ENCODE data around the gene CD69. TPM values are rescaled to one million over a fixed set of nuclear protein-coding genes. Genes with fewer than 3 reads are reported as not detected.

CD69 gene
- polyA plus RNA-seq, 4 donors, result 1.2 to 3.0 (median 2.0) TPM

DNA sequence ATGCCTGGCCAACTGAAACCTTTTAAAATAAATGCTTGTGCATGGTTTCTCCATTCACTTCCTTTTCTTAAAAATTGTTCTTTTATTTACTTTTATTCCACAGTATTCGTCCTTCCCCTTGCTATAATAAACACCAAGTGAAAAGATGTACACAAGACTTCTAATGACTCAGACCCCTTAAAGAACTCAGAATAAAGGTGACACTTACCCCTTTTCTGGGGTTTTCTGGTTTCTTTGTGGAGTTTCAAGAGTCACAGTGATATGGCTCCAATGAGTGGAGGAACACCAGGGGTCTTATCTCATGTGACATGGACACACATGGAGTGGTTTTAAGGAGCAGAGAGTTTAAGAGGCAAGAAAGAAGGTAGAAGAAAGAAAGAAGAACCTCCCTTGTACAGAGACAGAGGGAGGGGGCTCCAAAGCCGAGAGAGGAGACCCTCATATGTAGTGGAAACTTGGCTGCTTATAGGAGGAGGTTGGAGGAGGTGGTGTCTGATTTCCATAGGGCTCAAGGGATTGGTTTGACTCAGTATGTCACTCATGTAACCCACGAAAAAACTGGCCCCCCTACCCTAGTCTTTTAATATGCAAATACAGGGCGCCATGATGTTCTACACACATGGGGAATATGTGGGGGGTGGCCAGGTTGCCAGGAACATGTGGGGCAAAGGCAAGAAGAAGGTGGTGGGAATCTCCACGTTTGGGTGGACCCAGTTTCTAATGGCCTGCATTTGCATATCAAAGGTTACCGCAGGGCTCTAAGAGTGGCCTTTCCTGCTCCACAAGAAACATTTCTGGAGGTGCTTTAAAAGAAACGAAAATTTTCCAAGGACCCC, 22.1 kb upstream of the CD69 start:
- no peak for DNase-seq (ENCODE audit: low read depth in 4 of 4, low spot score in 3 of 4)

DNA sequence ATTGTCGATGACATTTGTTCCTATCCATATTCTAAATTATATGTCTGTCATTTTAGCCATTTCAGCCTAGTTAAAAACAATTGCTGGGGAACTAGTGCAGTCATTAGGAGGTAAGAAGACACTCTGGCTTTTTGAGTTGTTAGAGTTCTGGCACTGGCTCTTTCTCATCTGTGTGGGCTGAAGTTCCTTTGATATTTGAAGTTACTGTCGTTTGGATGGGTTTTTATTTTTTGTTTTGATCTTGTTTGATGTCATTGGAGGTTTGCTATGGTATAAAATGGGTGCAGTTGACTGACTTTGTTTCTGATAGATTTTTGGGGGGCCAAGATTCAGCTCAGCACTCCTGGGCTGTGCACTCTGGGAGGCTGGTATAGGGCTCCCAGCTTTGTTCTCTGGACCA, 20.7 kb upstream of the CD69 start:
- no peak for DNase-seq (ENCODE audit: low read depth in 4 of 4, low spot score in 3 of 4)

DNA sequence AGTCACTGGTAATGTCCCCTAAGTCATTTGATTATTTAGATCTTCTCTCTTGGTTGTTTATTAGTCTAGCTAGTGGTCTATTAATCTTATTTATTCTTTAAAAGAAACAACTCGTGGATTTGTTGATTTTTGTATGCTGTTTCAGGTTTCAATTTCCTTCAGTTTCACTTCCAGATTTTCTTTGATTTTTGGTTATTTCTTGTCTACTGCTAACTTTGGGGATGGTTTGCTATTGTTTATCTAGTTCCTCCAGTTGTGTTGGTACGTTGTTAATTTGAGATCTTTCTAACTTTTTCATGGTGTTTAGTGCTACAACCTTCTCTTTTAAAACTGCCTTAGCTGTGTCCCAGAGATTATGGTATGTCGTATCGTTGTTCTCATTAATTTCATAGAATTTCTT, 18.5 kb upstream of the CD69 start:
- no peak for DNase-seq (ENCODE audit: low read depth in 4 of 4, low spot score in 3 of 4)

DNA sequence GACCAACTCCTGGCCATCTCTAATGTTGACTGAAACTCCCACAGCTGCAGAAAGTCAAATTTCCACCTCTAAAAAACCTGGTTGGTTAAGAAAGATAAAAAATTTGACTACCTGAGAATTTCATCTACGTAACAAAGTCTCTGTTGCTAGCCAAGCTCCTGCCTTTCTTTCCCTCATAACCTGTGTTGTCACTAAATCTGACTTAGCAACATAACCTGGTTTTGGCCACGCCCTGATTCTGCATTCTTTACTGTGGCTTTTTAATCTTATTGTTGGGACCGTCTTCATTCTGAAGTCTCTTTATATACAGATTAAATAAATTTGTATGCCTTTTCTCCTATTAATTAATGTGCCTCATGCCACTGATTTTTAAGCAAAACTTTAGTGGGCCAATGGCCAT, 16.1 kb upstream of the CD69 start:
- DNase-seq (ENCODE audit: low read depth in 4 of 4, low spot score in 3 of 4), result no peak

DNA sequence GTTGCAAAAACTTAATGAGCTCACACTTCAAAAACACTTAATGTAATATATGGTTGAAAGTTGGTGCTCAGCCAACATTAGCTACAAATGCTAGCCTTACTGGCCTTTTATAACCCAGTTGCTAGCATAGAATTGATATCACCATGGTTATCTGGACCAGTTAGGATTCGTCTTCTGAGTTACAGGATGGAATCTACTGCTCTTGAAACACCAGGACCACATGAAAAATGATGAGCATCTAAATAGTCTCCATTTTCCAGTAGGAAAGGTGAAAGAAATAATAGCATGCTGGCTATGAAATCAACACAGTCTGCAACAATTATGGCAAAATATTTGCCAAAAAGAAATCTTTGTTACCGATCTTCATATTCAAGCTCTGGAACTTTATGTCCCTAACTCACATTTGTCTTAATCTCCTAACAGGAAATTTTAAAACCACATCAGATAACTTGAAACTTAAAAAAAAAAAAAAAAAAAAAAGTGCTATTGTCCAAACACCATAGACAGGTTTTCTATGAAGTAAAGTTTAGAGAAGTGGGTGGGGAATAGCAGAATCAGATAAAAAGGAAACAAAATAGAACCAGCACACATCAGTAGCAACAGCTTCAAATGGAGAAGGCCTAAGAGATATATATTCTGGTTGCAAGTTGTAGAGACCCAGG, 12.6 kb upstream of the CD69 start:
- DNase-seq (ENCODE audit: low read depth in 4 of 4, low spot score in 3 of 4), result no peak

DNA sequence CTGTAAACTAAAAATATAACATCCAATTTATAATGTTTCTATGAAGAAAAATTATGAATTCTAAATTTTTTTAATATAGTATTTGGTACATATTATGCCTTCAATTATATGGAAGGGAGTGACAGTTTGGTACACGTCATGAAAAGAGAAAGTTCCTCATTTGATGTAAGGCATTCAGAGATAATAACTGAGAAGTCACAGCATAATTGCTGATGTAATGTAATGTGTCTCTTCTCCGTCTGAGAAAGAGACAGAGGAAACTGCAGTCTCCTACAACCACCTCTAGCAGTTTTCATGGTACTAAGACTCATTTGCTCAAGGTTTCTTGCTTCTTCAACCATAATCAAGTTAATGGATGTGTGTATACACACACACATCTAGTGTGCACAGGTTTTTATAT, 2.3 kb upstream of the CD69 start:
- DNase-seq (ENCODE audit: low read depth in 4 of 4, low spot score in 3 of 4), result no peak

DNA sequence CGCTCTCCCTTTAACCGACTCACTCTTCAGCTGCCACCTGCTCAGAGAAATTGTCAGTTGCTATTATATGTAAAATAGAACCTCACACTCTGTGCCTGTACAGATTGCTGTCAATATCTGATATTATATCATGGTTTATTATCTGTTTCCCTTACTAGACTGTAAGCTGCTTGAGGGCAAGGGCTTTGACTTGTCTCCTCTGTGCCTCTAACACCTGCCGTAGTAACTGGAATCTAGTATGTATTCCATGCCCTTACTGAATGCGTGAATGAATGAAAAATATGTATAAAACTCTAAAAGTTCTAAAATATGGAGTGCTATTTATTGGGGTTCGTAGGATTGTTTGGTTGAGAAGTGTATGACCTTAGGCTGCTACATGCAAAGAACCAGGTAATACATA, 1.7 kb upstream of the CD69 start:
- no peak for DNase-seq (ENCODE audit: low read depth in 4 of 4, low spot score in 3 of 4)

DNA sequence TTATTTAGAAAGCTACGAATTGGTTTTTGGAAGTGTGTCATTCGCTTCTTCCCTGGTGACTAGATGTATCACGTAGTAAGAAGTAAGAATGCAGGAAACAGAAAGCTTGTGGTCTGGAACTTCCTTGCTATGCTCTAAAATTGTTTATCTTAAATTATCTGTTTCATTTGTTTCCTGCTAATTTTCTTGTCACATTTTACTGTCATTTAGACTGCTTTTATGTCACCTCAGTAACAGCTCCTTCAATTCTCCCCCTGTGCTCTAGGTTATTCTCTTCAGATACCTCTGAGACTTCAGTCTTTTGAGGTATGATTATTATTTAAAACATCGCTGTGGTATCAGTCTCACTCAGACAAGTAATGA, 699 bp upstream of the CD69 start:
- no peak for DNase-seq (ENCODE audit: low read depth in 4 of 4, low spot score in 3 of 4)

DNA sequence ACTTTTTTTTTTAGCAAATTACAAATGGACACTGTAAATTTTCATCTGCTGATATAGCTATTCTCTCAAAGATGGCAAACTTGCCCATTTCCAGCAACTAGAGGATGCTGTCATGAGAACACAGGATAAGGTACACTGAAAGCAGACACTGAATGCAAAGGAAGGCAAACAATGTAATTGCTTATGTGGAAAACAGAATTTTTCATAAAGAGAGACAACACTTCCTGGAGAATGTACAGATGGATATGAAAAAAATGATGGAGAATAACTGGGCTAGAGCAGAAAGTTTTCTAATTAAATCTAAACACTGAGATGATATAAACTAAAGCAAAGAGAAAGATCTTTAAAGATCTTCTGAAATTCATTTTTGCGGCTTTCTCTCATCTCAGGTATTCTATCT, 581 bp downstream of the CD69 start:
- no peak for DNase-seq (ENCODE audit: low read depth in 4 of 4, low spot score in 3 of 4)

DNA sequence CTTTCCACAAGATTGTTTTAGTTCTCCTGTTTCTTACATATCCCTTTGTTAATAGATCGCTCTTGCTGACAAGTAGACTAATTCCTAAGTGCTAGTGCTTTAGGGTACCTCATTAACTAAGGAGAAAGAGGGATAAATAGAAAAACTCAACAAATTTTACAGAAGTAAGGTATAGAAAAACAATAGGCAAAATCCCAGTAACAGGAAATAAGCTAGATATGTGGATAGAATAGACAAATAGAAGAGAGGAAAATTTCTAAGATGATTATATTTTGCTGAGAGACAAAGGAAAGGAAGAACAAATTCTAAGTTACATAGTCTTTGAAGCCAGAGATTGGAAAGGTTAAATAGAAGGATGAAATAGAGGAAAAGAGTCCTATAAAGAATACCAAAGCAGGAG, 1.0 kb downstream of the CD69 start:
- no peak for DNase-seq (ENCODE audit: low read depth in 4 of 4, low spot score in 3 of 4)

DNA sequence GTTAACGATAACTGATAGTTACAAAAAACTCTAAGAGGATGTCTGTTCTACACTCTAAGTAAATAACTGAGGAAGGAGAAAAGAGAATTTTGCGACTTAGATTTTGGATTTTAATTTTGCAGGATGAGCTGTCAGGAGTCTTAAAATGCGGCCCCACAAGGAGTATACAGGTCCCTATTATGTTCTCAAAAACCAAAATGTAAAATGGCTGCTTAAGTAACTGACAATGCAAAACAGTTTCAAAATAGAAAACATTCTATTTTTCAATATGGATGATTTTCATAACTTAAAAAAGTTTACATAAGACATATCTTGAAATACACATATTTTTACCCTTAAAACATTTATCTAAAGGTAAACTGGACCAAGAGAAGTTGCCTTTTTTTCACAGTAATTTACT, 2.6 kb downstream of the CD69 start:
- no peak for DNase-seq (ENCODE audit: low read depth in 4 of 4, low spot score in 3 of 4)

DNA sequence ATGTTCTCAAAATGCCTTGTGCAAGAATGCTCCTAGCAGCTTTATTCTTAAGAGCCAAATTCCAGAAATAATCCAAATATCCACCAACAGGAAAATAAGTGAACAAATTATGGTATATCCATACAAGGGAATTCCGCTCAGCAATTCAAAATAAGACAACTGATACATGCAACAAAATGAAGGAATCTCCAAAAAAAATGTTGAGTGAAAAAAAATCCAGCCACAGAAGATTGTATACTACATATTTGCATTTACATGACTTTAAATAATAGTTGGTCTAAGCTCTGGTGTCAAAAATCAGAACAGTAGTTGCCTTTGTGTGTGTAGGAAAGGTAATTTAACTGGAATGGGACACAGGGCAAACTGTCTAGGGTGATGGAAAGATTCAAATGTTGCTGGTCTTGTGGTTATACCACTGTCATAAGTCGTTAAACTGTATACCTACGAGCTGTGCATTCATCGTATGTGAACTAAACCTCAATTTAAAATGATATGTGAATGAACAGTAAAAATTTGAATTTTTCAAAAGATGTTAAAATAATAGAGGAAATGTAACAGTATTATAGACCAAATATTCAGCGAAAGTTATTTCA, 3.2 kb downstream of the CD69 start:
- no peak for DNase-seq (ENCODE audit: low read depth in 4 of 4, low spot score in 3 of 4)

DNA sequence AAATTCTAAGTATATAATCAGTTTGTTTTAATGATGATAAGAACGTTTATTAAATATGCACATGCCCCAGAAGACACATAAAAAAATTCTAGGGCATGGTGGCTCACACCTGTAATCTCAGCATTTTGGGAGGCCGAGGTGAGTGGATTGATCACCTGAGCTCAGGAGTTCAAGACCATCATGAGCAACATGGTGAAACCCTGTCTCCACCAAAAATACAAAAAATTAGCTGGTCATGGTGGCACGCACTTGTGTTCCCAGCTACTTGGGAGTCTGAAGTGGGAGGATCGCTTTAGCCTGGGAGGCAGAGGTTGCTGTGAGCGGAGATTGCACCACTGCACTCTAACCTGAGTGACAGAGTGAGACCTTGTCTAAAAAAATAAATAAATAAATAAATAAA, 4.0 kb downstream of the CD69 start:
- no peak for DNase-seq (ENCODE audit: low read depth in 4 of 4, low spot score in 3 of 4)

DNA sequence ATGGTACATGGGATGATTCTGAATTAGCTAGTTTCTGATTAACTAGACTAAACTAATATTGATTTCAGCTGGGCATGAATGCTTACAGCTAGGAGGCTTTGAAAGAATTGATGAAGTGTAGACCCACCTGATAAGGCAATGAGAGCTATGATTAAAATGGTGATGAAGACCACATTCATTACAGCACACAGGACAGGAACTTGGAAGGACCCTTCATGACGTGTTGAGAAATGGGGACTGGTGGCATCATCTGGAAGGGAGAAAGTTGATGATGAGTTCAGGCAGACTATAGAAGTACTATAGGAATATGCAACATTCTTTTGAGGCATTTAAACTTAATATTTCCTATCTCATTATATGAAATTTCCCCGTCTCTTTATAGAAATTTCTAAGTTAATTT, 4.5 kb downstream of the CD69 start:
- no peak for DNase-seq (ENCODE audit: low read depth in 4 of 4, low spot score in 3 of 4)

DNA sequence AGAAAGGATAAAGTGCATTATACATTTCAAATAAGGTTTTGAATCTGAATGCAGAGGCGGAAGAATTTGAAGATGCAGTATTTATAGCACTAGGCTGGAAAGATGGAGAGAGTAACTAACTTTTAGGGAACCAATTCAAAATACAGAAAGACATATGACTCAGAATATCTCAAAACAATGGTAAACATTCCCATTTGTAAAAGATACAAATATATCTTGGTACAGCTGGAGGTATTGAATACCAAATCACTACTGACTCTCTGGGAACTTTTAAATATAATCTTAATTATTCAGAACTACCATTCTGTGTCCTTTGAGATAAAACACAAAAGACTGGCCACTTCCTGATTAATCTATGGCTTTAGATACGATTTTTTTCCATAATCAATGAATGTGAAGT, 5.1 kb downstream of the CD69 start:
- no peak for DNase-seq (ENCODE audit: low read depth in 4 of 4, low spot score in 3 of 4)

DNA sequence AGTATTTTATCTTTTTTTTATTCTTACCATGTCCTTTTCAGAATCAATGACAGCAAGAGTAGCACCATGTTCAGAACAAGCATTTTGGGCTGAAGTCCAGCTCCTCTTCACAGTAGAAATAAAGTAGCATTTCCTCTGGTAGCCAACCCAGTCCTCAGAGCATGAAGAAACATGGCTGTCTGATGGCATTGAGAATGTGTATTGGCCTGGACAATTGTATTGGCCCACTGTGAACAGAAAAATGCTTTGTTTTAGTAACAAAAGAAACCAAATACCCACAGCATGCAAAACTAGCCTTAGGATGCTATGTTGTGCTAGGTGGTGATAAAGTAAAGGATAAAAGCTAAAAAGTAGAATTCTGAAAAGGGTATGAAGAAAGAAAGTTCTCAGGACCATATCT, 5.7 kb downstream of the CD69 start:
- DNase-seq (ENCODE audit: low read depth in 4 of 4, low spot score in 3 of 4), result no peak

DNA sequence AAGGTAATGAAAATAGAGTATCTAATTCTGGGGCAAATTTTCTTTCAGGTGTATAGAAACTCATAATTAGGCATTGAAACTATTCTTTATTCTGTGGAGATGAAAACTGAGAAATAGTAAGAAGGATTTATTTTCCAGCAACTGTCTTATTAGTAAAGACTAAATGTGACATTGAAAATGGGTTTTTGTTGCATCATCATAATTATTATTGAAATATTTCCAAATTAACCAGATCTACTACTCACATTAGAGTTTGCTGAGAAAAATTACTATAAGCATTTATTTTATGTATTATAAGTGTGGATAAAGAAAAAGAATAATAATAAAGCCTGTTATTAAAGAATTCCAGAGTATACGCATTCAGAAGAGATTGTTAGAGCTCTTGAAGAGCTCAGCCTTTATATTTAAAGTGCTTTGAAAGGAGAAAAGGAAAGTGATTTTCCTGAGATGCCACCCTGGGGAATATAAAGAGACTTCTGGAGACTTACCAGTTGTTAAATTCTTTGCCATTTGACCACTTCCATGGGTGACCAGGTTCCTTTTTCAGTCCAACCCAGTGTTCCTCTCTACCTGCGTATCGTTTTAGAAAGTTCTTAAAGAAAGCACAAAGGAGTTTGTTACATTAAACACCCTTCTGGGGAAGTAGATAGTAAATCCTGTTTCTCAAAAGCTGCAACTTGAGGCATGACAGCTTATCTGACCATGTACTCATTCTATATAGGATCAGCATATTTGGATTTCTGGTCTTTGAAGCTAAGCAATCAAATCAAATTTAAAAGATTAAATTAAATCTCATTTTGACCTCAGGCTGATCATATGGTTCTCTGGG, 6.4 kb downstream of the CD69 start:
- no peak for DNase-seq (ENCODE audit: low read depth in 4 of 4, low spot score in 3 of 4)

DNA sequence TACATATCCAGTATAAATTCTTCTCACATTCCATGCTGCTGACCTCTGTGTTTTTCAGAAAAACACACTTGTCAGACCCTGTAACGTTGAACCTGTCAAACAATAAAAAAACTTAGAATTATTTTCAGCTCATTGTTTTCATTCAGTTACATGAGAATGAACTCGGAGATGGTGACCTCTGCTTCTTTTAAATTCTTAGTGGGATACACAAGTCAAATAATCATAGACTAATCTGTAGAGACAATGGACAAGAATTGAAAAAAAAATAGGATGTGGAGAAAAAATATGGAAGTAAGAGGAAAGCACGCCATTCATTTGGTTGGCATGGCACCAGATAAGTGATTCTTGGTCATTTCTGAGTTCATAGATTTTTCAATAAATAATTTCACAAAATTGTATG, 7.2 kb downstream of the CD69 start:
- DNase-seq (ENCODE audit: low read depth in 4 of 4, low spot score in 3 of 4), result no peak

DNA sequence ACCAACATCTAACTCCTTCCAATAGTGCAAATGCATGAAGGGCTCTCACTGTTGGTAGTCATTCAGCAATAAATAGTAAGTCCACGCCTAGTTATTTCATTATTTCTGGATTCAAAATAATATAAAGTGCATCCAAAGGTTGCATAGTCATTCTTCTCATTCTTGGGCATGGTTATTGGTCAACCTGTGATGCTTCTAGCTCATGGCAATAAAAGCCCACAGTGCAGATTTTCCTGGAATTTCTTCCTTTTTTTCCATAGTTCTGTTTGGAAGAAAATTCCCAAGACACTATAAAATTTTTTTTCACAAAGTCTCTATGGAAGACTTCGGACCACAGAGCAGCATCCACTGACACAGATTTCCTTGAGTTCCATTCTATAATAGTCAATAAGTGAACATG, 7.6 kb downstream of the CD69 start:
- no peak for DNase-seq (ENCODE audit: low read depth in 4 of 4, low spot score in 3 of 4)

DNA sequence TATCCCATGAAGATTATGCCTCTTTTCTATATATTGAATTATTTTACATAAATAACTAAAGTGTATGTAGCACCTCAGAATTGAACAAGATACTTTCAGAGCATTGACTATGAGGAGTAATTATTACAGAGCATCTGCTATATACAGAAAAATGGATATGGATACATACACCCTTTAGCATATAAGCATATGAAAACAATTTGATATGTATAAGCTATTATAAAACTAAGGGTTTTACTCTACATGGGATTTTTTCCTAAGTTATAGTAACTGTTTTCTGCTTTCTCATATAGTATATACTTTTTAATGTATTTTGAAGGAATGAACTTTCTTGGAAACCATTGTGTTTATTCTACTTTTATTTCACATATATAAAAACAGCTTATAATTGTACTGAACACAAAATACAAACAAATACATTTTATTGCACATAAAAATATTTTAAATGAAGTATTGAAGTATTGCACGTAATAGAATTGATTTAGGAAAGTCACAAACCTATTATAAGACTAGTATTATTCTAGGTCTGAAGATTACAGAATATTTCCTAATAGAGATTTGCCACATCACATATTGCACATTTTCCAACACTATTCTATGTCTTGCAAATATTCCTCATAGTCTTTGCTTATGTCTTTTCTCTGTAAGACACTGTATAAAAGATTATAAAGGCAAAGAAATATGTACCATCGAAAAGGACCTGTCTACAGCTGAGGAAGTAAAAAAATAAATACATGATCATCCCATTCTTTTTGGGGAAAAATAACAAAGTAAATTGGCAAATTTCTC, 8.4 kb downstream of the CD69 start:
- DNase-seq (ENCODE audit: low read depth in 4 of 4, low spot score in 3 of 4), result no peak
